Measurements from ENCODE around the gene ERMARD.

GRCh38 chr6:169807699-169808607 lies 56.5 kb downstream of the ERMARD start:
- no peak for TF ChIP-seq BHLHE40 (IDR thresholded peaks at IDR 0.05; ENCODE audit: borderline replicate concordance)
- TF ChIP-seq HDGF (IDR thresholded peaks at IDR 0.05; ENCODE audit: borderline replicate concordance): no peak
- no peak for TF ChIP-seq FOXK2 (IDR thresholded peaks at IDR 0.05)
- no peak for TF ChIP-seq SP1 (IDR thresholded peaks at IDR 0.05)
- no peak for TF ChIP-seq FOXA1 (IDR thresholded peaks at IDR 0.05)
- no peak for TF ChIP-seq L3MBTL2 (conservative IDR thresholded peaks at IDR 0.05)
- TF ChIP-seq ELF4 (IDR thresholded peaks at IDR 0.05): no peak
- TF ChIP-seq SUZ12 (IDR thresholded peaks at IDR 0.05): no peak
- TF ChIP-seq FOXM1 (IDR thresholded peaks at IDR 0.05; ENCODE audit: borderline replicate concordance): no peak
- no peak for TF ChIP-seq CTBP1 (IDR thresholded peaks at IDR 0.05; ENCODE audit: borderline replicate concordance)
- TF ChIP-seq PKNOX1 (IDR thresholded peaks at IDR 0.05): no peak
- no peak for TF ChIP-seq ZNF384 (IDR thresholded peaks at IDR 0.05)
